Thyroid gland (tissue), 4 donors: ENCODE measurements around the gene RNF220.

Source experiments
- CTCF ChIP-seq, 6 experiments: fragments of 200-600 bp in 3 of 6; fragments of 450-650 bp in 3 of 6; sonication (generic) in 3 of 6; IDR thresholded peaks; one replicate each; pipeline ENCODE4 v1.5.1; 2016 to 2019; ENCODE audit warnings: antibody characterized with exemption in 6 of 6, mild to moderate bottlenecking in 2 of 6, inconsistent platforms in 1 of 6, moderate library complexity in 1 of 6
- POLR2A ChIP-seq, 2 donors: fragments of 450-650 bp; IDR thresholded peaks; one replicate each; pipeline ENCODE4 v1.6.1; 2017; ENCODE audit warnings: antibody characterized with exemption in 2 of 2, mild to moderate bottlenecking in 2 of 2, moderate library complexity in 1 of 2

- TF ChIP-seq CTCF (IDR thresholded peaks at IDR 0.05) (no peak), POLR2A (IDR thresholded peaks at IDR 0.05) (no peak)
Measured at GRCh38 chr1:44408632-44409602, 3.9 kb downstream of the RNF220 start.
